Measurements from ENCODE around the gene JHY. TPM values are rescaled to one million over a fixed set of nuclear protein-coding genes. Genes with fewer than 3 reads are reported as not detected.

JHY gene
- total RNA-seq, 6 experiments from 2014 or later, result 0.10 to 0.37 (median 0.22) TPM; not detected in 1

DNA sequence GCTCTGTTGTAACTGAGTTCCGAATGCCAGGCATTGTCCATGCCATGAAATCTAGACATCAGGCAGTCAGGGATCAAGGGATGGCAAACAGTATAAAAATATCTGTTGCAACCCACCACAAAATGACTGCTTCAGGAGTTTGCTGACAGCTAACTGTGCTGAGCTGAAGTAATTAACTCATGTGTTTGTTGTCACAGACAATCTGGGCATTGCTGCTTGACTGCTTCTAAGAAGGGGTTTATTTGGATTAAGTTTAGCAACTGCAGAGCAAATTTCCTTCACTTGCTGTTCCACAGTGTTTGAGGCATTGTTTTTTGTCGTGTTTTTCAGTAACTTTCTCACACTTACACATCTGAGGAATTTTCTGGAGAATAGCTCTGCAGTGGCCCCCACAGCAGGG, 68.7 kb downstream of the JHY start:
- no peaks in the 10 kb centered on the region for H3K9me3 ChIP-seq
- no peak overlapping the region for H3K27ac ChIP-seq
- no peak overlapping the region for H3K4me3 ChIP-seq
- H3K4me1 ChIP-seq, result no peaks in the 10 kb centered on the region
- H3K36me3 ChIP-seq, result no peaks in the 10 kb centered on the region
- DNase-seq (no peak), ATAC-seq (no peak)
- WGBS (ENCODE audit: insufficient coverage, low coverage, low lambda C conversion rate, missing lambda C conversion rate), result 36% methylated on average over 2 of the region's 2 CpGs
- TF ChIP-seq POLR2A (IDR thresholded peaks at IDR 0.05), result no peak
- TF ChIP-seq, protein P1, sequence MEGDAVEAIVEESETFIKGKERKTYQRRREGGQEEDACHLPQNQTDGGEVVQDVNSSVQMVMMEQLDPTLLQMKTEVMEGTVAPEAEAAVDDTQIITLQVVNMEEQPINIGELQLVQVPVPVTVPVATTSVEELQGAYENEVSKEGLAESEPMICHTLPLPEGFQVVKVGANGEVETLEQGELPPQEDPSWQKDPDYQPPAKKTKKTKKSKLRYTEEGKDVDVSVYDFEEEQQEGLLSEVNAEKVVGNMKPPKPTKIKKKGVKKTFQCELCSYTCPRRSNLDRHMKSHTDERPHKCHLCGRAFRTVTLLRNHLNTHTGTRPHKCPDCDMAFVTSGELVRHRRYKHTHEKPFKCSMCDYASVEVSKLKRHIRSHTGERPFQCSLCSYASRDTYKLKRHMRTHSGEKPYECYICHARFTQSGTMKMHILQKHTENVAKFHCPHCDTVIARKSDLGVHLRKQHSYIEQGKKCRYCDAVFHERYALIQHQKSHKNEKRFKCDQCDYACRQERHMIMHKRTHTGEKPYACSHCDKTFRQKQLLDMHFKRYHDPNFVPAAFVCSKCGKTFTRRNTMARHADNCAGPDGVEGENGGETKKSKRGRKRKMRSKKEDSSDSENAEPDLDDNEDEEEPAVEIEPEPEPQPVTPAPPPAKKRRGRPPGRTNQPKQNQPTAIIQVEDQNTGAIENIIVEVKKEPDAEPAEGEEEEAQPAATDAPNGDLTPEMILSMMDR (IDR thresholded peaks at IDR 0.05), result no peak
- intact Hi-C loops (cut with DNase I), result no loop called here
- no peaks in the 10 kb centered on the region for H3K27me3 ChIP-seq

- H3K4me3 ChIP-seq, result no peak overlapping the region
- no peaks in the 10 kb centered on the region for H3K4me1 ChIP-seq
- no peaks in the 10 kb centered on the region for H3K36me3 ChIP-seq
- ATAC-seq, result no peak
- H3K27me3 ChIP-seq, result no peaks in the 10 kb centered on the region
- no peak overlapping the region for H3K27ac ChIP-seq
- H3K9me3 ChIP-seq, result no peaks in the 10 kb centered on the region
- intact Hi-C loops (cut with DNase I), result no loop called here
- DNase-seq, result no peak
- TF ChIP-seq POLR2A (IDR thresholded peaks at IDR 0.05), result no peak
- TF ChIP-seq, protein P1 (IDR thresholded peaks at IDR 0.05), result no peak
- WGBS (ENCODE audit: insufficient coverage, low coverage, low lambda C conversion rate, missing lambda C conversion rate), result 72% methylated on average over 4 of the region's 4 CpGs
These were observed 71.9 kb downstream of the JHY start for GRCh38 chr11:122954455-122954854.

DNA sequence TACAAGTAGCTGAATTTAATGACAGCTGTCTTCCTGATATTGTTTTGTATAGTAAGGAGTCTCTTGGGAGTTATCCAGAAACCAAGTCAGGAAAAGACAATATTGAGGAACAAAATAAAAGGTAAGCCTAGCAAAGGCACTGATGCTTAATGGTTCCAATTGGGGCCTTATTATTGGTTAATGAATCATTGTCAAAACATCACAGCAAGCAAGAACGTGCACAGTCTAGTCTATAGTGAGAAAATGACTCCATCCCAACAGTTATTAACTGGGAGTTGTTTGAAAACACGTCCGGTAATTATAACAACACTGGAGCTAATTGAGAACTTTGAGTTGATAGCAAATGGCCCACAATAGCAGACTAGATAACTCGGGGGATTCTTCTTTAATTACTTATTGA, 81.4 kb downstream of the JHY start:
- DNase-seq (no peak), ATAC-seq (no peak)
- H3K4me1 ChIP-seq, result no peaks in the 10 kb centered on the region
- WGBS (ENCODE audit: insufficient coverage, low coverage, low lambda C conversion rate, missing lambda C conversion rate), result 67% methylated on average over 4 of the region's 4 CpGs
- H3K9me3 ChIP-seq, result no peaks in the 10 kb centered on the region
- H3K27me3 ChIP-seq, result no peaks in the 10 kb centered on the region
- intact Hi-C loops (cut with DNase I), result no loop called here
- H3K4me3 ChIP-seq, result no peak overlapping the region
- no peaks in the 10 kb centered on the region for H3K36me3 ChIP-seq
- TF ChIP-seq POLR2A (IDR thresholded peaks at IDR 0.05), result no peak
- TF ChIP-seq, protein P1 (IDR thresholded peaks at IDR 0.05), result no peak
- no peak overlapping the region for H3K27ac ChIP-seq

DNA sequence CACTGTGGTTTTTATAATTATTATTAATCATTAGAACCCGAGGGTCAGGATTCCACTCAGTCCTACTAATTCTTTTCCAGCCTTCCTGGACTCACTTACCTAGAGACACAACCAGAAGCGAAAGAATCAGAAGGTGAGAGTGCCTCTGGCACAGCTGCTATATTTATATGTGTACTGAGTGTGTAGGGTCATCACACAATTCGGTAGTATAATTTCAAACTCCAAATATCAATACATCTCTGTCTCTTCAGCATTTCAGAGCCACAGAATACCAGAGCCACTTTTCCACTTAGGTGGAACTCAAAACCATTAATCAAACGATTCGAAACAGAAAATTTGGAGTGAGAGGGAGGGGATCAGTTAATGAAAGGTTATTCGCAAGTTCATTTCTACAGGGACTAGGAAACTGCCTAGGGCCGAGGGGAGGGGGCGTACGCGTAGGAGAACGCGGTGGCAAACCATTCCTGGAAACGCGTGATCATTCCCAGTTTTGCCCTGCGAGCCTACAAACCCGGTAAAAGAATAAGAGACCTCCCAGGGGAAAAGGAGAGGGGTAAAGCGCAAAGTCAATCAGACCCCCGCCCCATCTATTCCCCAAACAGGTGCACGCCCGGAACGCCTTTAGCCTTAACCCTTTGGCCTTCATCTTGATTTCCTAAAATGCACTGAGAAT, 93.6 kb downstream of the JHY start:
- H3K4me1 ChIP-seq, result peaks cover 0 to 4% (median 0%) of the 10 kb centered on the region in 4 donors
- no peak overlapping the region for H3K27ac ChIP-seq
- TF ChIP-seq POLR2A (IDR thresholded peaks at IDR 0.05), result no peak
- TF ChIP-seq, protein P1 (IDR thresholded peaks at IDR 0.05), result no peak
- H3K9me3 ChIP-seq, result no peaks in the 10 kb centered on the region
- 10% methylated on average over 19 of the region's 21 CpGs for whole genome bisulfite sequencing (ENCODE audit: insufficient coverage, low coverage, low lambda C conversion rate, missing lambda C conversion rate)
- ATAC-seq (no peak), DNase-seq (no peak)
- peaks cover 0 to 29% of the 10 kb centered on the region in 2 donors for H3K27me3 ChIP-seq
- no peak overlapping the region for H3K4me3 ChIP-seq
- no peaks in the 10 kb centered on the region for H3K36me3 ChIP-seq
- intact Hi-C loops (cut with DNase I), result no loop called here
